OCI-LY7 (cell line): ENCODE data around the gene SLC38A9.

Experiments used
- EZH2phosphoT487 ChIP-seq: fragments of 200-600 bp; sonication (generic); IDR thresholded peaks from 2 replicates; pipeline ENCODE4 v1.6.1; 2018; ENCODE audit warnings: low read depth, borderline replicate concordance, mild to moderate bottlenecking, mixed run types, antibody characterized with exemption, low read length, moderate library complexity, mixed read lengths
- TF ChIP-seq, protein P1 (sequence below): fragments of 200-600 bp; sonication (generic); conservative IDR thresholded peaks from 2 replicates; pipeline ENCODE4 v1.5.1; 2014; ENCODE audit warnings: mild to moderate bottlenecking, antibody characterized with exemption, low read length, moderate library complexity, mixed read lengths

DNA sequence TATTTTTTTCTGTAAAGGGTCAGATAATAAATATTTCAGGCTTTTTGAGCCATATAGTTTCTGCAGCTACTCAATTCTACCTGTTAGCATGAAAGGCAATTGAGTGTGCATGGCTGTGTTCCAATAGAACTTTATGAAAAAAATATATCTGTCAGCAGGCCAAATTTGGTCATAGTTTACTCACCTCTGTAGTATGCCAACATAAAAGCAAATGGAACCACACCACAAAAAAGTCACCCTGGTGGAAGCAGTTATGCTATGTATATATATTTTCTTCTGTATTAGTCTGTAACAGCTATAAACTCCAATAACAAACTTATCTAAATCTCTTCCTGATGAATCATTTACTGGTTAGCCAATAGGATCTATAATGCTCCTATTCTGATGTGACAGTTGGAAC, 3.4 kb downstream of the SLC38A9 start:
- TF ChIP-seq, protein P1, sequence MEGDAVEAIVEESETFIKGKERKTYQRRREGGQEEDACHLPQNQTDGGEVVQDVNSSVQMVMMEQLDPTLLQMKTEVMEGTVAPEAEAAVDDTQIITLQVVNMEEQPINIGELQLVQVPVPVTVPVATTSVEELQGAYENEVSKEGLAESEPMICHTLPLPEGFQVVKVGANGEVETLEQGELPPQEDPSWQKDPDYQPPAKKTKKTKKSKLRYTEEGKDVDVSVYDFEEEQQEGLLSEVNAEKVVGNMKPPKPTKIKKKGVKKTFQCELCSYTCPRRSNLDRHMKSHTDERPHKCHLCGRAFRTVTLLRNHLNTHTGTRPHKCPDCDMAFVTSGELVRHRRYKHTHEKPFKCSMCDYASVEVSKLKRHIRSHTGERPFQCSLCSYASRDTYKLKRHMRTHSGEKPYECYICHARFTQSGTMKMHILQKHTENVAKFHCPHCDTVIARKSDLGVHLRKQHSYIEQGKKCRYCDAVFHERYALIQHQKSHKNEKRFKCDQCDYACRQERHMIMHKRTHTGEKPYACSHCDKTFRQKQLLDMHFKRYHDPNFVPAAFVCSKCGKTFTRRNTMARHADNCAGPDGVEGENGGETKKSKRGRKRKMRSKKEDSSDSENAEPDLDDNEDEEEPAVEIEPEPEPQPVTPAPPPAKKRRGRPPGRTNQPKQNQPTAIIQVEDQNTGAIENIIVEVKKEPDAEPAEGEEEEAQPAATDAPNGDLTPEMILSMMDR = no peak
- TF ChIP-seq EZH2phosphoT487 = no peak
